SKM-1 treated with dmso at 0.1 percent for 144 hours (cell line): ENCODE data around the gene PLEK2.
"Not testable (repeated sequence)": the region's sequence is repeated elsewhere in the genome, so short reads cannot be mapped to it uniquely, and the experiment has no call there.

Experiments used
- DNase-seq: peaks from one replicate; lab custom pipeline; 2025; ENCODE audit not compliant: unreplicated experiment; lab: John Stamatoyannopoulos, UW

PLEK2 gene, protein sequence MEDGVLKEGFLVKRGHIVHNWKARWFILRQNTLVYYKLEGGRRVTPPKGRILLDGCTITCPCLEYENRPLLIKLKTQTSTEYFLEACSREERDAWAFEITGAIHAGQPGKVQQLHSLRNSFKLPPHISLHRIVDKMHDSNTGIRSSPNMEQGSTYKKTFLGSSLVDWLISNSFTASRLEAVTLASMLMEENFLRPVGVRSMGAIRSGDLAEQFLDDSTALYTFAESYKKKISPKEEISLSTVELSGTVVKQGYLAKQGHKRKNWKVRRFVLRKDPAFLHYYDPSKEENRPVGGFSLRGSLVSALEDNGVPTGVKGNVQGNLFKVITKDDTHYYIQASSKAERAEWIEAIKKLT

DNA sequence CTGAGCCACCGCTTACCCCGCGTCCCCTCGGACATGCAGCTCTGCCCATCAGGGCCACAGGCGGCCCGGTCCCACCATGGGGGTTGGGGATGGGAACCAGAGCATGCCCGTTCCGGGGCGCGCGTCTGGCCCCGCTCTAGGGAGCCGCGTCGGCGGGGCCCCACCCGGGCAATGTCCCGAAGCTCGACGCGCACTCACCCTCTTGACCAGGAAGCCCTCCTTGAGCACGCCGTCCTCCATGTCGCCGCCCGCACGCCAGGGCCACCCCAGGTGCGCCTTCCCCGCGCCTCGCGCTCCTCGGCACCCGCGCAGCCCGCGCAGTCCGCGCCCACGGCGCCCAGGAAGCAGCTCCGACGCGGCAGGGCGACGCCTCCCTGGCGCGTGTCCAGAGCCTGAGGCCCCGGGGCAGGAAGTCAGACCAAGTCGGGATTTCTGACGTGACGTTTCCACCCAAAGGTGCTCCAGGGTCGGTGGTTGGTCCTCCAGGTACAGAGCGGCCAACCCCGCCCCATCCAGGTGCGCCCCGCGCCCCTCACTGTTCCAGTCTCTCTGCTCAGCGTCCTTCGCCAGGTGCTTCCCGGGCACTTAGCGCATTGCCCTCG lies at the start of gene PLEK2:
TSS of gene PLEK2 (minus strand) at position 346 of the 602 bp plus-strand sequence. CDS start at position 240, 106 bp downstream.
- no peak for DNase-seq

GRCh38 chr14:67461341-67461985 lies 49.5 kb upstream of the PLEK2 start:
- no peak for DNase-seq

- DNase-seq, result no peak
Measured at GRCh38 chr14:67459336-67459735, 47.4 kb upstream of the PLEK2 start.

GRCh38 chr14:67457782-67458181 lies 45.8 kb upstream of the PLEK2 start:
- DNase-seq, result no peak

- no peak for DNase-seq
Measured at GRCh38 chr14:67456732-67457131, 44.8 kb upstream of the PLEK2 start.

DNA sequence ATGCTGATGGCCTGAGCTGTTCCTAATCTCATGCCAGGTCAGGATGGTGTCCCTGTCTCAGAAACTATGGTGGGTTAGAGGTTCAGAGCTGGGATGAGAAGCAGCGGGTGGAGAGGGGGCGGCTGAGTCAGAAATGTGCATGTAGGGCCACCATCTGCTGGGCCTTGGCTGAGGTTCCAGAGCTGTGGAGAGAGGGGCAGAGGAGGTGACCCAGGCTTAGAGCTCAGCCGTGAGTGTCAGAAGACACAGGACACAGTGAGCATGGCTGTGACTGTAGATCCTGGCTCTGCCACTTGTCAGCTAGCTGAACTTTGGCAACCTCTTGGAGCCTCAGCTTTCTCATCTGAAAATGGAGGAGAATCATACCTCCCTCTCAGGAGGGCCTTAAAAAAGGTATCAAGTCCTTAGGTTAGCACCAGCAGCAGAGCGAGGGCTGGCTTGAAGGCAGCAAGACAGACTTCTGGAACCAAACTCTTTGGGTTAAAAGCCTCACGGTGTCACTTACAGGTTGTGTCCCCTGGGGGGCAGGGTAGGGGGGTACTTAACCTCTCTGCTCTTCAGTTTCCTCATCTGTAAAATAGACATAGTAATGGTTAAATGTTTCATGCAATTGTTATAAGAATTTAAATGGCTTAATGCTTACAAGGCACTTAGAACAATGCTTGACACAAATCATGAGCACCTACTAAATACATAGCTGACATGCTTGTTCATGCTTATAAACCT lies 41.8 kb upstream of the PLEK2 start:
- DNase-seq, result no peak

DNA sequence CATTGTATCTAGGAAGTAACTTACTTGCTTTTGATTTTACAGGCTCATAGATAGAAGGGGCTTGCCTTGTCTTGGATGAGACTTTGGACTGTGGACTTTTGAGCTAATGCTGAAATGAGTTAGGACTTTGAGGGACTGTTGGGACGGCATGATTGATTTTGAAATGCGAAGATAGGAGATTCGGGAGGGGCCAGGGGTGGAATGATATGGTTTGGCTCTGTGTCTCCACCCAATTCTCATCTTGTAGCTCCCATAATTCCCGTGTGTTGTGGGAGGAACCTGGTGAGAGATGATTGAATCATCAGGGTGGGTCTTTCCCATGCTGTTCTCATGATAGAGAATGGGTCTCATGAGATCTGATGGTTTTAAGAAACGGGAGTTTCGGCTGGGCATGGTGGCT lies 39.7 kb upstream of the PLEK2 start:
- DNase-seq, result not testable (repeated sequence)

GRCh38 chr14:67449096-67449495 lies 37.1 kb upstream of the PLEK2 start:
- DNase-seq, result no peak

DNA sequence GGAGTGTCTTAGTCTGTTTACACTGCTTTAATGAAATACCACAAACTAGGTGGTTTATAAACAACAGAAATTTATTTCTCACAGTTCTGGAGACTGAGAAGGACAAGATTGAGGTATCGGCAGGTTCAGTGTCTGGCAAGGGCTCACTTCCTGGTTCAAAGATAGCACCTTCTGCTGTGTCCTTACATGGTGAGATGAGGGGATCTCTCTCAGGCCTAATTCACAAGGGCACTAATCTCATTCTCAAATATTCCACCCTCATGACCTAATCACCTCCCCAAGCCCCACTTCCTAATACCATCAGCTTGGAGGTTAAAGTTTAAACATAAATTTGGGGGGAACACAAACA lies 35.0 kb upstream of the PLEK2 start:
- DNase-seq, result no peak

- DNase-seq, result no peak
Measured at GRCh38 chr14:67446371-67447032, 34.5 kb upstream of the PLEK2 start.

DNA sequence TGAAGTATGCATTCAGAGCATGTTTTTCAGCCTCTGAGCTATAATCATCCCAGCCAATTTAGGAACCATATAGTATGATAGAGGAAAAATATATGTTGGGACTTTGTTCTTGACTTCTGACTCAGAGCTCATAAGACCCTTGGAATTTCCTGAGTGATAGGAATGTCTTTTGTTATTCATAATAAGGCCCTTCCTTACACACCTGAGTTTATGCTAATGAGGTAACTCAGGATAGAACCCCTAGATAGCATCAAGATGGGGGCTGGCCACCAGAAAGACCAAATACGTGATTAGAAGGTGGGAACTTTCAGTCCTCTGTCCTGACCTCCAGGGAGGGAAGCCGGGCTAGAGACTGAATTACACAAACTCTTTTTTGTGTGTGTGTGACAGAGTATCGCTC lies 32.4 kb upstream of the PLEK2 start:
- DNase-seq, result no peak

GRCh38 chr14:67442139-67442906 lies 30.4 kb upstream of the PLEK2 start:
- DNase-seq, result no peak

- no peak for DNase-seq
Measured at GRCh38 chr14:67441672-67442071, 29.7 kb upstream of the PLEK2 start.

- DNase-seq, result no peak
Measured at GRCh38 chr14:67441256-67441655, 29.3 kb upstream of the PLEK2 start.

GRCh38 chr14:67440513-67440912 lies 28.5 kb upstream of the PLEK2 start:
- DNase-seq, result no peak

GRCh38 chr14:67438969-67439368 lies 27.0 kb upstream of the PLEK2 start:
- no peak for DNase-seq

DNA sequence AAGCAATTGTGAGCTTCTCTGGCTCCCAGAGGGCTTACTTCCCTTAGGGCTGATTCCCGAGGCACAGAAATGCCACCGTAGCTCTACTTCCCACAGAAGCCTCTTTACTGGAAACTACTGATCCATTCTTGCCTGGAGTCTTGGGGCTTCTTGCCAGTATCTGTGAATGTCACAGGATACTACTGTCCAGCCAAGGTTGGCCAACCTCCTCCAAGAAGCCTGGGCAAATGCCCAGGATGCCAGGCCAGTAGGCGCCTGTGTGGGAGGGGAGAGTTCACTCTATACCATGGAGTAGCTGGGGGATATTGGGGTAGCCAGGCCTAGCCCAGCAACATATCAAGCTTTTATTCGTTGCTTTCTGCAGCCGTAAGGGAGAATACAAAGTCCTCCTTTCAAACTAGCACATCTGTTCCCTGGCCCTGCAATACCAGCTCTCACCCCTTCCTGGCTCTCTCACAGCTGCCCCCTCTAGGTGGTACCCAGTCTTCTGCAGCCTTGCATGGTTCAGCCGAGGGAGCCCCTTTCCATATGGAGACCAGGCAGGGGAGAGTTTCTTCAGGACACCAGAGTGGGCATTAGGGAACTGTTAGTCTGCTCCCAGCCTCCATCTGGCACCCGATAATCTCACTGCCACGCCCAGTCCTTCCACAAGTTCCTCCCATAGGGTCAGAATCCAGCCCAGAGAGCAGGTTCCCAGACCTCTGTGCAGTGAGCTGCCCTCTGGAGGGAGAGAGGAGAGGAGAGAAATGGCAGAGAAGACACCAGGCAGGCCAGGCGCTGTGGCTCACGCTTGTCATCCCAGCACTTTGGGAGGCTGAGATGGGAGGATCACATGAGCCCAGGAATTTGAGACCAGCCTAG lies 24.3 kb upstream of the PLEK2 start:
- DNase-seq, result no peak

GRCh38 chr14:67435603-67436002 lies 23.6 kb upstream of the PLEK2 start:
- DNase-seq, result no peak

- DNase-seq, result no peak
Measured at GRCh38 chr14:67432050-67432564, 20.1 kb upstream of the PLEK2 start.
